Activated CD4-positive, alpha-beta memory T cell treated with anti-CD3 and anti-CD28 coated beads, Interleukin-2, amount 10 ng/mL, durations not matched to agents 7 days and 5 days (primary cell): Measurements from ENCODE around the gene TRABD2B. TPM values are rescaled to one million over a fixed set of nuclear protein-coding genes. Genes with fewer than 3 reads are reported as not detected.

Experiments
- CTCF ChIA-PET: fragments of 350-600 bp; sonication (Branson Sonifier 250); formaldehyde crosslinking; loops from one replicate; lab custom pipeline; 2021; ENCODE audit warnings: antibody characterized with exemption, inconsistent platforms; lab: Charles Lee
- POLR2A ChIA-PET: fragments of 350-600 bp; sonication (Branson Sonifier 250); formaldehyde crosslinking; loops from one replicate; lab custom pipeline; 2021; ENCODE audit warnings: antibody characterized with exemption; lab: Charles Lee
- DNase-seq: peaks from one replicate; pipeline ENCODE4 v3.0.0-alpha.2; 2020
- H3K27ac Mint-ChIP-seq: one replicate; pipeline ENCODE4 v1.8.0; 2021; ENCODE audit warnings: mild to moderate bottlenecking, mixed read lengths
- H3K27me3 Mint-ChIP-seq: one replicate; pipeline ENCODE4 v1.8.0; 2021; ENCODE audit warnings: mixed read lengths
- H3K36me3 Mint-ChIP-seq: one replicate; pipeline ENCODE4 v1.8.0; 2021; ENCODE audit warnings: low read depth, mixed read lengths
- H3K4me1 Mint-ChIP-seq: one replicate; pipeline ENCODE4 v1.8.0; 2021; ENCODE audit warnings: mixed read lengths
- H3K4me3 Mint-ChIP-seq: one replicate; pipeline ENCODE4 v1.8.0; 2021; ENCODE audit warnings: mild to moderate bottlenecking, mixed read lengths
- H3K9me3 Mint-ChIP-seq: one replicate; pipeline ENCODE4 v1.8.0; 2021; ENCODE audit warnings: mixed read lengths
- total RNA-seq, 2 experiments: library from RNA; stranded (reverse); gene quantifications; one replicate each; pipeline ENCODE4 v1.2.3, GENCODE V29; 2021

The TRABD2B gene
- total RNA-seq, 2 experiments from 2014 or later, result not detected

- no peak overlapping the region for H3K4me3 Mint-ChIP-seq
- DNase-seq, result no peak
- no peak overlapping the region for H3K27ac Mint-ChIP-seq
- H3K27me3 Mint-ChIP-seq, result peaks cover 39% of the 10 kb centered on the region
- H3K36me3 Mint-ChIP-seq, result no peaks in the 10 kb centered on the region
- ChIA-PET POLR2A (no interaction called here), CTCF (interaction anchor here (2.0 kb wide), 1 partner anchor 14 kb away, joined by 5 read pairs; no protein-coding TSS in a partner anchor)
- no peaks in the 10 kb centered on the region for H3K9me3 Mint-ChIP-seq
- peaks cover 6% of the 10 kb centered on the region for H3K4me1 Mint-ChIP-seq
Measured at GRCh38 chr1:47995306-47996050, 1.7 kb downstream of the TRABD2B start.

GRCh38 chr1:47993881-47994625 is 3.1 kb downstream of the TRABD2B start:
- no peak for DNase-seq
- Mint-ChIP-seq H3K9me3 (no peaks in the 10 kb centered on the region), H3K36me3 (no peaks in the 10 kb centered on the region), H3K4me1 (peaks cover 6% of the 10 kb centered on the region), H3K4me3 (no peak overlapping the region), H3K27ac (no peak overlapping the region), H3K27me3 (peaks cover 36% of the 10 kb centered on the region)
- CTCF ChIA-PET, result interaction anchor here (2.0 kb wide), 1 partner anchor 16 kb away, joined by 5 read pairs; no protein-coding TSS in a partner anchor
- POLR2A ChIA-PET, result no interaction called here

GRCh38 chr1:47993416-47993740 is 3.8 kb downstream of the TRABD2B start:
- H3K4me3 Mint-ChIP-seq, result no peak overlapping the region
- no peaks in the 10 kb centered on the region for H3K36me3 Mint-ChIP-seq
- no peaks in the 10 kb centered on the region for H3K9me3 Mint-ChIP-seq
- H3K4me1 Mint-ChIP-seq, result peaks cover 6% of the 10 kb centered on the region
- POLR2A ChIA-PET, result no interaction called here
- H3K27ac Mint-ChIP-seq, result no peak overlapping the region
- CTCF ChIA-PET, result no interaction called here
- H3K27me3 Mint-ChIP-seq, result peaks cover 31% of the 10 kb centered on the region
- DNase-seq, result no peak

GRCh38 chr1:47992720-47993415 is 4.3 kb downstream of the TRABD2B start:
- no peak overlapping the region for H3K27ac Mint-ChIP-seq
- ChIA-PET POLR2A (no interaction called here), CTCF (no interaction called here)
- H3K27me3 Mint-ChIP-seq, result peaks cover 28% of the 10 kb centered on the region
- H3K9me3 Mint-ChIP-seq, result no peaks in the 10 kb centered on the region
- peaks cover 6% of the 10 kb centered on the region for H3K4me1 Mint-ChIP-seq
- no peak overlapping the region for H3K4me3 Mint-ChIP-seq
- DNase-seq, result no peak
- no peaks in the 10 kb centered on the region for H3K36me3 Mint-ChIP-seq

GRCh38 chr1:47991673-47992072 is 5.5 kb downstream of the TRABD2B start:
- Mint-ChIP-seq H3K4me1 (peaks cover 4% of the 10 kb centered on the region), H3K4me3 (no peak overlapping the region), H3K27me3 (peaks cover 29% of the 10 kb centered on the region), H3K27ac (no peak overlapping the region), H3K9me3 (no peaks in the 10 kb centered on the region), H3K36me3 (no peaks in the 10 kb centered on the region)
- ChIA-PET CTCF (no interaction called here), POLR2A (no interaction called here)
- DNase-seq, result no peak

- H3K27ac Mint-ChIP-seq, result no peak overlapping the region
- no peaks in the 10 kb centered on the region for H3K9me3 Mint-ChIP-seq
- H3K36me3 Mint-ChIP-seq, result no peaks in the 10 kb centered on the region
- ChIA-PET POLR2A (no interaction called here), CTCF (no interaction called here)
- peaks cover 3% of the 10 kb centered on the region for H3K4me1 Mint-ChIP-seq
- H3K4me3 Mint-ChIP-seq, result no peak overlapping the region
- DNase-seq, result no peak
- peaks cover 31% of the 10 kb centered on the region for H3K27me3 Mint-ChIP-seq
Measured at GRCh38 chr1:47991187-47991586, 6.0 kb downstream of the TRABD2B start.

GRCh38 chr1:47990286-47990685 is 6.9 kb downstream of the TRABD2B start:
- Mint-ChIP-seq H3K9me3 (no peaks in the 10 kb centered on the region), H3K4me3 (no peak overlapping the region), H3K36me3 (no peaks in the 10 kb centered on the region), H3K27me3 (peaks cover 30% of the 10 kb centered on the region), H3K4me1 (no peaks in the 10 kb centered on the region), H3K27ac (no peak overlapping the region)
- ChIA-PET CTCF (no interaction called here), POLR2A (no interaction called here)
- DNase-seq, result no peak

- CTCF ChIA-PET, result interaction anchor here (1.5 kb wide), 1 partner anchor 10 kb away, joined by 7 read pairs; the partner anchor contains the start of gene TRABD2B
Measured at GRCh38 chr1:47987601-47988000, 9.6 kb downstream of the TRABD2B start.

GRCh38 chr1:47986761-47987200 is 10.4 kb downstream of the TRABD2B start:
- Mint-ChIP-seq H3K4me3 (no peak overlapping the region), H3K4me1 (no peaks in the 10 kb centered on the region), H3K27ac (no peak overlapping the region), H3K9me3 (no peaks in the 10 kb centered on the region), H3K36me3 (no peaks in the 10 kb centered on the region), H3K27me3 (peaks cover 45% of the 10 kb centered on the region)
- DNase-seq, result no peak
- POLR2A ChIA-PET, result no interaction called here
- CTCF ChIA-PET, result interaction anchor here (1.5 kb wide), 1 partner anchor 11 kb away, joined by 7 read pairs; the partner anchor contains the start of gene TRABD2B

More at GRCh38 chr1:47987601-47988000, 9.6 kb downstream of the TRABD2B start:
- POLR2A ChIA-PET, result no interaction called here
- Mint-ChIP-seq H3K9me3 (no peaks in the 10 kb centered on the region), H3K4me3 (no peak overlapping the region), H3K36me3 (no peaks in the 10 kb centered on the region), H3K27ac (no peak overlapping the region), H3K4me1 (no peaks in the 10 kb centered on the region), H3K27me3 (peaks cover 45% of the 10 kb centered on the region)
- no peak for DNase-seq

GRCh38 chr1:47985018-47985417 is 12.2 kb downstream of the TRABD2B start:
- H3K36me3 Mint-ChIP-seq, result no peaks in the 10 kb centered on the region
- no peak overlapping the region for H3K27ac Mint-ChIP-seq
- ChIA-PET CTCF (interaction anchor here (1.7 kb wide), 1 partner anchor 13 kb away, joined by 6 read pairs; the partner anchor contains the start of gene TRABD2B), POLR2A (no interaction called here)
- peaks cover 43% of the 10 kb centered on the region for H3K27me3 Mint-ChIP-seq
- no peak overlapping the region for H3K4me3 Mint-ChIP-seq
- no peak for DNase-seq
- no peaks in the 10 kb centered on the region for H3K4me1 Mint-ChIP-seq
- no peaks in the 10 kb centered on the region for H3K9me3 Mint-ChIP-seq

GRCh38 chr1:47984175-47984789 is 12.9 kb downstream of the TRABD2B start:
- Mint-ChIP-seq H3K27me3 (peaks cover 42% of the 10 kb centered on the region), H3K4me3 (no peak overlapping the region), H3K27ac (no peak overlapping the region), H3K9me3 (no peaks in the 10 kb centered on the region), H3K4me1 (no peaks in the 10 kb centered on the region), H3K36me3 (no peaks in the 10 kb centered on the region)
- CTCF ChIA-PET, result interaction anchor here (1.7 kb wide), 1 partner anchor 13 kb away, joined by 6 read pairs; the partner anchor contains the start of gene TRABD2B
- POLR2A ChIA-PET, result no interaction called here
- no peak for DNase-seq

- no peak overlapping the region for H3K4me3 Mint-ChIP-seq
- peaks cover 40% of the 10 kb centered on the region for H3K27me3 Mint-ChIP-seq
- POLR2A ChIA-PET, result no interaction called here
Measured at GRCh38 chr1:47983691-47984090, 13.5 kb downstream of the TRABD2B start.

More at GRCh38 chr1:47983691-47984090, 13.5 kb downstream of the TRABD2B start:
- Mint-ChIP-seq H3K9me3 (no peaks in the 10 kb centered on the region), H3K4me1 (no peaks in the 10 kb centered on the region), H3K27ac (no peak overlapping the region), H3K36me3 (no peaks in the 10 kb centered on the region)
- CTCF ChIA-PET, result interaction anchor here (1.1 kb wide), 1 partner anchor 14 kb away, joined by 3 read pairs; no protein-coding TSS in a partner anchor
- DNase-seq, result no peak
